ENCODE results near the gene CDC73.

GRCh38 chr1:193176788-193177187, 55.0 kb downstream of the CDC73 start:
- TF ChIP-seq CTCF (IDR thresholded peaks at IDR 0.05) (no peak), POLR2A (IDR thresholded peaks at IDR 0.05) (no peak)

All from heart left ventricle (tissue), 13 donors.